Activated gamma-delta T cell treated with Interleukin-2 at 50 U/mL for 16 hours (primary cell): ENCODE results near the gene LRP5.
"Not testable (repeated sequence)": the region's sequence is repeated elsewhere in the genome, so short reads cannot be mapped to it uniquely, and the experiment has no call there.

Experiments used
- DNase-seq: peaks from one replicate; pipeline ENCODE4 v3.0.0-alpha.2; 2020

LRP5 gene

DNA sequence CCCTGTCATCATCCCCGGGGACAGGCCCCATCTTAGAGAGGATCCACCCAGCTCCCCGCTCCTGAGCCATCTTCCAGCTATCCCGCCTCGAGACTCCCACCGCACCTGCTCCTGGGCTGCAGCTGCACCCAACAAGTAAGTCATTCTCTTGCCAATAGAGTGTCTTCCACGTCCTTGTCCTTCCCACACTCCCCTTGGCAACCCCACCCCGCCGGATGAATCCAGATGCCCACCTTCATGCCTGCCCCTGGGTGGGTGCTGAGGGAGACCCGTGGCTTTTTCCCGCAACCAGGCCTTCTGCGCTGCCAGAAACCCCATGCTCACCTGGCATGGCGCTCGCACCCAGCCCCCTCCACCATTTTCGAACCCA is 29.5 kb upstream of the LRP5 start:
- DNase-seq: no peak

DNA sequence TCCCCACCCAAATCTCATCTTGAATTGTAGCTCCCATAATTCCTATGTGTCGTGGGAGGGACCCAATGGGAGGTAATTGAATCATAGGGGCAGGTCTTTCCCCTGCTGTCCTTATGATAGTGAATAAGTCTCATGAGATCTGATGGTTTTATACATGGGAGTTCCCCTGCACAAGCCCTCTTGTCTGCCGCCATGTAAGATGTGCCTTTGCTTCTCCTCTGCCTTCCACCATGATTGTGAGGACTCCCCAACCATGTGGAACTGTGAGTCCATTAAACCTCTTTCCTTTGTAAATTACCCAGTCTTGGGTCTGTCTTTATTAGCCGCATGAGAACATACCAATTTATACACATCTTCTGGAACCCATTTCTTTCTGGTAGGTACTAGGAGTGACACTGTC is 27.8 kb upstream of the LRP5 start:
- DNase-seq: not testable (repeated sequence)

DNA sequence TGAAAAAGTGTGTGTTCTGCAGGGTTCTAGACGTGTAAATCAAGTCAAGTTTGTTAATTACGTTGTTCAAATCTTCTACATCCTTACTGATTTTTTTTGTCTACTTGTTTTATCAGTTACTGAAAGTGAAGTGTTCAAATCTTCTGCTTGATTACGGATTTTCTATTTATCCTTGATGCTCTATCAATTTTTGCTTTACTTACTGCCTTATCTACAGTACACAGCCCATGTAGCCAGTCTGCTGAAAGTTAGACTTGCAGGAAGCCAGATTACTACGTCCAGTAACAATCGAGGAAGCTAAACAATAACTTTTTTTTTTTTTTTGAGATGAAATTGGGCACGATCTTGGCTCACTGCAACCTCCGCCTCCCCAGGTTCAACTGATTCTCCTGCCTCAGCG is 25.0 kb upstream of the LRP5 start:
- no peak for DNase-seq

DNA sequence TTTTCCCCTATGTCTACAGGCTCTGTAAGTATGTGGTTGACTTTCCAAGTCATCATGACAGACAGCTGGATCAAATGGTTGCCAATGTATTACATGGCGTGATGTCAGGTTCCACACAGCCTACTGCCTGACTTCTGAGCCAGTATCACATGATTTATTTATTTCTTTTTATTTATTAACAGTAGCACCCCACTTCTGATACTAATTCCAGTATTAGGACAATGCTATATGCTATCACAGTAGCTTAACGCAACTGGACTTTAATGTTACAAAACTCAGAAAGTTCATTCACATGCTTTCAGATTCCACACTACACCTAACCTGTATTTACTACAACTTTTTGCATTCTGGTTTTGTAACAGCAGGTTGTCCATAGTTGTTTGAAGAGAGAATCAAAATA is 22.9 kb upstream of the LRP5 start:
- DNase-seq: no peak

DNA sequence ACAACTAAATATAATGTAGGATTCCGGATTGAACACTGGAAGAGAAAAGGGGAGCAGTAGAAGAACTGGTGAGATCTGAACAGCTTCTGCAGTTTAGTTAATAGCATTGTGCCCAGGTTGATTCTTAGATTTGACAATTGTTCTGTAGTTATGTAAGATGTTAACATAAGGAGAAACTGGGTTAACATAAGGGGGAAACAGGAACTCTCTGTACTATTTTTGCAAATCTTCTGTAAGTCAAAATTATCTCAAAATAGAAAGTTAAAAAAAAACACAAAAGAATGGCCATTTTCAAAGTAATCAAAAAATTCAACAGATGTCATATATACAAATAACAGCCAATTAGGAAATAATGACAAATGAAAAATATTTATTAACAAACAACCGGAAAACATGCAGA is 18.7 kb upstream of the LRP5 start:
- DNase-seq: no peak

DNA sequence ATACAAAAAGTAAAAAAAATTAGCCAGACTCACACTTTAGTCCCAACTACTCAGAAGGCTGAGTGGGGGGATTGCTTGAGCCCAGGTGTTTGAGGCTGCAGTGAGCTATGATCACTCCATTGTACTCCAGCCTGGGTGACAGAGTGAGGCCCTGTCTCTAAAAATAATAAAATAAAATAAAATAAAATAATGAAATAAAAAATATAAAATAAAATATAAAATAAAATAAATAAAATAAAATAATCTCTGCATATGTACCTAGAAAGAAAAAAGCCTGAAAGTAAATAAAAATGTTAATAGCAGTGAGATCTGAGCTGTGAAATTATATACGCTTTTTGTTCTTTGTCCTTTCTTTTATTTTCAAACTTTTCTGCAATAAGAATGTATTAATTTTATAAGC is 17.1 kb upstream of the LRP5 start:
- DNase-seq: no peak

DNA sequence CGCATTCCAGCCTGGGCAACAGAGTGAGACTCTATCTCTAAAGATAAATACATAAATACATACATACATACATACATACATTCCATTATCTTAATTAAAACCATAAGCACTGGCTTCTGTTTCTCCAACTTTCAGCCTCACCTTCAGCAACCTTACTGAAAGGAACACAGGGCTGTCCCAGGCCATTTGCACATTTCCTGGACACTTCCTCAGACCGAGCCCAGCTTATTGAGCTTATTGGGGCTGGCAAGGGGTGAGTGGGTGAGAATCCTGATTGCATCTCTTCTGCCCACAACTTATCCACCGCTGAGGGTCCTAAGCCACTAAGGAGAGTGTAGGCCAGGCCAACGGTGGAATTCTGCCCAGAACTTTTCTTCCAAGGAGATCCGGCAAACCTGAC is 16.5 kb upstream of the LRP5 start:
- no peak for DNase-seq

DNA sequence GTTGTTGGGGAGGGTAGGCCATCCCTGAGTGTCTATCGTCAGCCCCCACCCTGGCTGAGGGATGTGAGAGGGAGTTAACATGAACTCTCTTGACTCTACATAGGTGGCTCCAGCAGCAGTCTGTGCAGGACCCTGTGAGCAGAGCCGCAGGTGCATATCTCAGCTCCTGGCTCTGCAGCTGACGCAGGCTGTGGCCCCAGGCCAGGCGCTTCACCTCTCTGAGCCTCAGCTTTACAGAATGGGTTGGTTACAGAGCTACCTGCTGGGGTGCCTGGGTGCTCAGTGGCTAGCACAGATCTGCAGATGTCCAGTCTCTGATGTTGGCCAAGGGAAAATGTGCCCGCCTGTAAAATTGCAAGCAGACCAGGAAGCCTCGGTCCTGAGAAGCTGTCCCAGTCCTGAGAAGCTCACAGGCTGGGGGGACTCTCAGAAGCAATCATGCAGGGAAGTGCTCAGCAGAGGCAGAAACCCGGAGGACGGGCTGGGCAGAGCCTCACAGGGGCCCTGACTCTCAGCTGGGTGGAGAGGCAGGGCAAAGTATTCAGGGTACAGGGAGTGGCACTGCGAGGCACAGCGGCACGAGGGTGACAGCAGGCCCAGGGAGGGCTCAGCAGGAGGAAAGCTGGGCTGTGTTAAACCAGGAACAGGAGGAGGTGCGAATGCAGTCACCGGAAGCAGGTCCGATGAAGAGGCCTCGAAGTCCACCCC is 15.9 kb upstream of the LRP5 start:
- no peak for DNase-seq

DNA sequence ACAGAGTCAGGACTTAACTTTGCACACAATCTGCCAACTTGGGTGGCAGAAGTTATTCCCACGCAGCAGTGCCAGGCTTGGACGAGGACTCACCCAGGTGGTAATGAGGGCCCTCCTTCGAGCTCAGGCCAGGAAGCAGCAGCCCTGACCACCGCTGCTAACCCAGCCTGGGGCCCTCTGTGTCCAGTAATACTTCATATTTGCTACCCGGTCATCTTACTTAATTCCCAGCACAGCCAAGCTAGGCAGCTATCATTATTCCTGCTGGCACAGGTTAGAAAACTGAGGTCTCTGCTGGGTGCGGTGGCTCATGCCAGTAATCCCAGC is 15.4 kb upstream of the LRP5 start:
- DNase-seq: no peak

DNA sequence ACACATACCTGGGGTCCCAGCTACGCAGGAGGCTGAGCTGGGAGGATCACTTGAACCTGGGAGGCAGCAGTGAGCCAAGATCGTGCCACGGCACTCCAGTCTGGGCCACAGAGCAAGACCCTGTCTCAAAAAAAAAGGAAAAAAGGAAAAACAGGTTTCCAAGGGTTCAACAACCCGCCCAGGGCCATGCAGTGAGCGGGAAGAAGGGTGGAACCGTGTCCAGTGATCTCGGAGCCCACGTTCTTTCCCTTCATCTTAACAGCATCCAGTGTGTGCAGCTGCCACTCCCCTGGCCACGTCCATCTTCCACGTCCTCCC is 14.9 kb upstream of the LRP5 start:
- no peak for DNase-seq

DNA sequence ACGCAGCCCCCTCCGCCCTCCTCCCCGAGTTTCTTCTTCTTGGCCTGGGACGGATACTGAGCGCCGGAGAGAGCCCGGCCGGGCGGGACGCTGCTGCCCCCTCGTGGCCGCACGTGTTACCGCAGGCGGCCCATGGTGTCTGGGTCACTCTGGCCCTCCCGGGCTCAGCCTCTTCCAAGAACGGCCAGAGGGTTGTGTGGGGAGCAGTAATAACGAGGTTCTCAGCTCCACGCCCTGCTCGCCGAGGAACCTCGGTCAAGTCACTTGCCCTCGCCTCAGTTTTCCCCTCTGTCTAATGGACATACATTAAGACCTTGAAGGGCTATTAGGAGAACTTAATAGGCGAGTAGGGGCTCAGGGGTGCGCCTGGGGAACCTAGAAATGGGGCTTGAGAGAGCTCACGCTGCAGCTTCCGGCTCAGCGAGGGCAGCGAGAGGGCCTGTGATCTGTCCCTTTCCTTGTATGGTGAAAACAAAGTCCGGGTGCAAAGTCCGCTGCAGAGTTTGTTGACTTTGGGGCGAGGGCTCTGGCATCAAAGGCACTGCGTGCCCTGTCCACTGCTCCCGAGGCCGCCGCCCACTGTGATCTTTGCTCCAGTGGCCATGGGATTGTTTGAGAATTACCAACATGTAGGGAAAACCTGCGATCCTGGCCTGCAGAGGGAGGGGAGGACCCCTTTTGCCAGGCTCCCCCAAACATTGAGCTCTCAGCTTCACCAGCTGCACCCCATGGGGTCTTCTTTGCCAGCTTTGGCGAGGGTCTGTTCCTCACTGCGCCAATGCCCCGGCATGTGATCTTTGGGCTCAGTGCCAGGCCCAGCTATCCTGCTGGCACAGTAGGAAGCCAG is 14.4 kb upstream of the LRP5 start:
- peak; percentile 71 for DNase-seq

DNA sequence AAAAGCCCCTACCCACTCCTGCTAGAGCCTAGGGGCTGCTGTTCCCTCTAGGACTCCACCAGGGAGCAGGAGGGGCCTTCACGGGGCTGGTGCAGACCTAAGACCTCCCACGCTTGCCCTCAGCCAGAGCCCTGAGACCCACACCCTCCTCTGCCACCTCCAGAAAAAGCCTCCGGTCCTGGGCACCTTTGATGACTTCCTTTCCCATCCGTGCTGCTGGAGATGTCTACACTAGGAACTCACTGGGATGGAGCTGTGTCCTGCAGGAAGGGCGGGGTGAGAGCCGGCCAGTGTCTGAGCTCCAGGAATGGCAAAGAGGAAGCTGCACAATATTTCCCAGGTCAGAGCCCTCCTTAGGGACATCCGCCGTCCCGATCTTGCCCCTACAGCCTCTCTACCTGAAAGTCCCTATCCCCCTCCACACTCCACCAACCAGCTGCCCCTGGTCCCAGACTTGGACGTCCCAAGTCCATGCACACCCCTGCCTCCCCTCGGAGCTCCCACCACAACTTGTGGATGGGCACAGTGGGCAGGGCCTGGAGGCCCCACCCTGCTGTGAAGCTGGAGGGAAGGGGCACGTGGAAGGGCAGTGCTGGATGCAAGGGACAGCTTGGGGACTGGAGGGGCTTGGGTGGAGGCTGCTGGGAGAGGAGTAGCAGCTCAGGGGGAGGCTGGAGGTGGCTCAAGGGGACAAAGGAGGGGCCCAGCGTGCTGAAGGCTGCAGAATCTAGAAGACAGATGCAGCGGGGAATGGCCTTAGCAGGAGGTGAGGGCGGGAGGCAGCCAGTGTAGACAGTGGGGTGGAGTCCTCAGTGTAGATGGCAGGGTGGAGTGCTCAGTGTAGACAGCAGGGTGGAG is 13.5 kb upstream of the LRP5 start:
- DNase-seq: no peak

DNA sequence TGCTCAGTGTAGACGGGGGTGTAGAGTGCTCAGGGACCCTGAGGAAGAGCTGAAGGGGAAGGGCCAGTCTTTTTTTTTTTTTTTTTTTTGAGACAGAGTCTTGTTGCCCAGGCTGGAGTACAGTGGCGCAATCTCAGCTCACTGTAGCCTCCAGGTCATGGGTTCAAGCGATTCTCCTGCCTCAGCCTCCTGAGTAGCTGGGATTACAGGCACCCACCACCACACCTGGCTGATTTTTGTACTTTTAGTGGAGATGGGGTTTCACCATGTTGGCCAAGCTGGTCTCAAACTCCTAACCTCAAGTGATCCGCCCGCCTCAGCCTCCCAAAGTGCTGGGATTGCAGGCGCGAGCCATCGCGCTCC is 12.9 kb upstream of the LRP5 start:
- not testable (repeated sequence) for DNase-seq

DNA sequence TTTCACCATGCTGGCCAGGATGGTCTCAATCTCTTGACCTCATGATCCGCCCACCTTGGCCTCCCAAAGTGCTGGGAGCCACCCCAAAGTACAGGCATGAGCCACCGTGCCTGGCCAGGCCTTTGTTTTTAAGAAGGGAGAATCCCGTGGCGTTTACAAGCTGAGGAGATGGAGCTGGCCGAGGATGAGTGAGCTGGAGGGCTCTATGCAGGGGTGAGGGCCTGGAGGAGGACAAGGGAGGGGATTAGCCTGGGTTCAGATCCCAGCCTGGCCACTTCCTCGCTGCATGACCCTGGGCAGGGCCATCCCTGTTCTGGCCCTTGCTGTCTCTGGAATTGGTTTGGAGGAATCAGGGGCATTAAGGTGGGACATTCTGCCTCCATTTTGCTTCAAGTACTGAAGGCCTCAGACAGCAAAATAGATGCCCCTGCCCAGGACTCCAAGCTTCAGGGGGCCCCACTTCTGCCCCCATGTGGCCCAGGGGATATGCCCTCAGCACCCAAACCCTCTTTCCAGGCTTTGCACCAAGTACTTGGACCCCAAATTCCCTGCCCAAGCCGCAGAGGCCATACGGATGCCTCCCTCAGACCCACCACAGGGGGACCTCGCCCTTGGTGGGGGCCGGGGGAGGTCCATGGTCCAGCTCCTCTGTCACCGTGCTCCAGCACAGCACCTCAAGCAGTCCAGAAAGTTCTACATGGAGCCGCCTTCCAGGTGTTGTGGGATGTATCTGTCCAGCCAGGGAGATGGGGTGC is 12.1 kb upstream of the LRP5 start:
- no peak for DNase-seq

DNA sequence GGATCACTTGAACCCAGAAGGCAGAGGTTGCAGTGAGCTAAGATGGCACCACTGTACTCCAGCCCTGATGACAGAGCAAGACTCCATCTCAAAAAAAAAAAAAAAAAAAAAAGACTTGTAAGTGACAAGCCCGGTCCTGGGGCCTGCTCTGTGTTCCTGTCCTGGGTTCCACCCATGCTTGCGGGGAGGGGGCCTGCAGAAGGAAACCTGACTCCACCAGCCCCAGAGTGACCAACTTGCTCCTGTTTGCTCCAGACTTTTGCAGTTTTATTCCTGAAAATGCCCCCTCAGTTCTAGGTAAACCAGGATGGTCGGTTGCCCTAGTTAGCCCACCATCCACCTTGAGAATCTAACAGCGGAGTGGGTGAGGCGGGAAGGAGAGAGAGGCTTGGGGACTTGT is 10.1 kb upstream of the LRP5 start:
- no peak for DNase-seq

DNA sequence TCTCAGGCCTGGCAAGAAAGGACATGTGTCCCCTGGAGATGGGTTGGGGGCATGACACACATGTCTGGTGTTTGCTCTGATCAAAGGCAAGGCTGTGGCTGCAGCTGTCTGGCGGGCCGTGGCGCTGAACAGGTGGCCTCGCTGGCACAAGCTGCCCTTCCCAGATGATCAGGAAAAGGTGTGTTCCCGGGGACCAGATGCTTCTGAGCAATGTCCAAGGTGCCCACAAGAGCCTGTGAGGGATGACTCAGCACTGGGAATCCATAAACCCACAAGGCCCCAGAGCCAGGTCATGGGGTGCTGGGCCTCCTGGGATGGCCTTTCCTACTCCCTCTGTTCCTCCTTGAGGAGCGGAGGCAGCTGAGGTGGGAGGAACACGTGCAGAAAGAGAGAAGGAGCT is 9.7 kb upstream of the LRP5 start:
- no peak for DNase-seq

DNA sequence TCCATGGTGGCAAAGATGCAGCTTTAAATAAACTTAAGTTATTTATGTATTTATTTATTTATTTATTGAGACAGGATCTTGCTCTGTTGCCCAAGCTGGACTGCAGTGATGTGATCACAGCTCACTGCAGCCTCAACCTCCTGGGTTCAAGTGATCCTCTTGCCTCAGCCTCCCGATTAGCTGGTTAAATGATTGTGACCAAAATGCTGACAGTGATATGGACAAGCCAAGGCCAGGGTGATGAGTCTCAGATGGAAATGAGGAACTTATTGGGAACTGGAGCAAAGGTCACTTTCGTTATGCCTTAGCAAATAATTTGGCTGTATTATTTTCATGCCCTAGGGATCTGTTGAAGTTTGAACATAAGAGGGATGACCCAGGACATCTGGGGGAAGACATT is 9.3 kb upstream of the LRP5 start:
- no peak for DNase-seq

DNA sequence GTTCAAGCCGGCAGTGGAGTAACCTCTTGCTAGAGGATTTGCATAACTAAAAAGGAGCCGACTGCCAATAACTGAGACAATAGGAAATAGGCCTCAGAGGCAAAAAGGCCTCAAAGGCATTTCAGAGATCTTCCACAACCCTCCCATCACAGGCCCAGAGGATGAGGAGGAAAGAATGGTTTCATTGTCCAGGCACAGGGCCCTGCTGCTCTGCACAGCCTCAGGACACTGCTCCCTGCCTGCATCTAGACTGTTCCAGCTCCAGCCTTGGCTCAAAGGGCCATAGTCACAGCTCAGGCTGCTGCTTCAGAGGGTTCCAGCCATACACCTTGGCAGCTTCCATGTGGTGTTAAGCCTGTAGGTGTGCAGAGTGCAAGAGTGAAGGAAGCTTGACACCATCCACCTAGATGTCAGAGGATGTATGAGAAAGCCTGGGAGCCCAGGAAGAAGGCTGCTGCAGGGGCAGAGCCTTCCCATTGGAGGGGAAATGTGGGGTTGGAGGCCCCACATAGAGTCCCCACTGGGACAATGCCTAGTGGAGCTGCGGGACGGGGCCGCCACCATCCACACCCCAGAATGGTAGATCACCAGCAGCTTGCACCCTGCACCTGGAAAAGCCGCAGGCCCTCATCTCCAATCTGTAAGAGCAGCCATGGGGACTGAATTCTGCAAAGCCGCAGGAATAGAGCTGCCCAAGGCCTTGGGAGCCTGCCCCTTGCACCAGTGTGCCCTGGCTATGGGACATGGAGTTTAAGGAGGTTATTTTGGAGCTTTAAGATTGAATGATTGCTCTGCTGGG is 8.2 kb upstream of the LRP5 start:
- no peak for DNase-seq

DNA sequence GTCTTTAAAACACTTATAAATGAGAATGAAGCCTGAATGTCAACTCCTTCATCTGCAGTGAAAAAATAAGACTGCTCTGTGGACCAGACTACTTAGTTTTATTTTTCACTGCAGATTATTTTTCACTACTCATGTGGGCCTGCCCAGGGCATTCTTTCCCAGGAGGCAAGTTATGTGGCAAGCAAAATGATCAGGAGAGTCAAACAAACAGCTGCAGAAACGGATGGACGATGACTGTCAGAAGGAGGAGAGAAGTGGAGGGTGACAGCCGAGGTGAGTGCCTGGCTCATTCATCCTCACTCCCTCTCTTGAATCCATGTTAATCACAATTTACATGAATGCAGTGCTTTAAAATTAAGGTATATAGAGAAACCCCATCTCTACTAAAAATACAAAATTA is 5.8 kb upstream of the LRP5 start:
- no peak for DNase-seq

DNA sequence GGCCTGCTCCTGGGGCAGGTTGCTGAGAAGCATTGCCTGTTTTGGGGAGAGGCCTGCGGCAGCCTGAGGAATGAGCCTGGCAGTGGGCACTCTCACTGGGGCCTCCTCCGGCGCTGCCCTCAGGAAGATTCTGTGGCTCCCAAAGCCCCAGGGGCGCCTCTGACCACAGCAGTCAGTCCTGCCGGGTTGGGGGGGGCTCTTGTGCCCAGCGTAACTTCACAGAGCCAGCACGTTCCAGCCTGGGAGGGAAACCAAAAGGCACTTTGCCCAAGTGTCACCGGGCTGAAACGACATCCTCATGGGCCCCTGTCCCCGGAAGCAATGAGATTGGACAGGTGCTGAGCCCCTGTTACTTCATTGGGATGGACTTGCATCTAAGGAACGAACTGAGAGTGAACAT is 4.3 kb upstream of the LRP5 start:
- DNase-seq: no peak

DNA sequence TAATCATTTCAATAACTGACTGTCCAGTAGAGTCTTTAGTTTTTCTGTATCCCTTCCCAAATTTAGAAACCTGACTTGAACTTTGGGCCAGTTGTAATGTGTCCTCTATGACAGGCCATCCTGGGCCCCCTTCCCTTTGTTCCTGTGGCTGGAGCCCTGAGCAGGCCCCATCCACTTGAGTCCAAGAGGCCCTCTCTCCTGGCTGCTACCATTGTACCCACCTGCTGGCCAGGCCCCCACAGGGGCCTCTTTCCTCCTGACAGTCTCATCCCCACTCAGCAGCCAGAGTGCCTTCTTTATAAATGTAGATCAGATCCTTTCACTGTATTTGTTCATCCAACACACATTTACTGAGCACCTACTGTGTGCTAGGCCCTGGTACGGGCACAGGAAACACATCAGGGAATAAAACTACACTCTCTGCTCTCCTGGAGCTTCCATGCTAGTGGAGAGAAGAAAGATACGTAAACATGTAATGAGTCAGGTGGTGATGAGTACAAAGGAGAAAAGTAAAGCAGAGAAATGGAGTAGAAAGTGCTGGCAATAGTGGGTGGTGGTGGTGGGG is 2.7 kb upstream of the LRP5 start:
- DNase-seq: no peak
